NCI-H1105 (cell line): ENCODE data around the gene SPHK2.
"Not testable (repeated sequence)": the region's sequence is repeated elsewhere in the genome, so short reads cannot be mapped to it uniquely, and the experiment has no call there.

Experiments
- DNase-seq: peaks from one replicate; lab custom pipeline; 2025; lab: John Stamatoyannopoulos, UW

Gene SPHK2

DNA sequence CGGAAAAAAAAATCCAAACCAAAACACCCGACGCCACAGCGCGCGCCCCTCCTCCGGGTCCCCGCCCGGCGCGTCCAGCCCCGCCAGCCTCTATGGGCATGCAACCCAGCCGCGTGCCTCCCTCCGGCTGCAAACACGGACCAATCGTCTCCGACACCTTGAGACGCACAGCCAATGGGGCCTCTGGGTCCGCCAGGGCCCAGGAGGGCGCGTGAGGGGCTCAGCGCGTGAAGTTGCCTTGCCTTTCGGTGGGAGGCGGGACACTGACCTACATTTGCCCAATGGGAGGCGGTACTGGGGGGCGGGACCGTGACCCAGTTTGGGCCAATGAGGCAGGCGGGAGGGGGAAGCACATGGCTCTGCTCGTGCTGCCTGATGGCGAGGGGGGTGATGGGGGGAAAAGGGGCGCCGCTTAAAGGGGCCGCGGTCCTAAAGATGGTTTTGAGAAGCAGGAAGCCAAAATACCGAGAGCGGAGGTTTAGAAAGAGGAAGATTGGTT lies 18.2 kb downstream of the SPHK2 start:
- DNase-seq, result peak; percentile 98

- peak; percentile 73 for DNase-seq
Observed at GRCh38 chr19:48637948-48638830, 18.9 kb downstream of the SPHK2 start.

- DNase-seq, result no peak
Observed at GRCh38 chr19:48638831-48639381, 19.6 kb downstream of the SPHK2 start.

GRCh38 chr19:48639483-48640375 lies 20.4 kb downstream of the SPHK2 start:
- no peak for DNase-seq

DNA sequence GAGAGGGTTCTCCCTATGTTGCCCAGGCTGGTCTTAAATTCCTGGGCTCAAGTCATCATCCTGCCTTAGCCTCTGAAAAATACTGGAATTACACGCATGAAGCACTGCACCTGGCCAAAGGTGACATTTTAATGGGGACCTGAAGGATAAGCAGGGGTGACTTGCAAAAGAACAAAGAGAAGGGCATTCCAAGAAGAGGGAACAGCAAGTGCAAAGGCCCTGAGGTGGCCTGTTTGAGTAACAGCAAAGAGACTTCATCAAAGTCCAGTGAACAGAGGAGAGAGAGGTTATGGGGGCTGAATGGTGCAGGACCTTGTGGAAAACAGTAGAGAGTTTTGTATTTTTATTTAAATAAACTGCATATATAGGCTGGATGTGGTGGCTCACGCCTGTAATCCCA lies 22.5 kb downstream of the SPHK2 start:
- no peak for DNase-seq

DNA sequence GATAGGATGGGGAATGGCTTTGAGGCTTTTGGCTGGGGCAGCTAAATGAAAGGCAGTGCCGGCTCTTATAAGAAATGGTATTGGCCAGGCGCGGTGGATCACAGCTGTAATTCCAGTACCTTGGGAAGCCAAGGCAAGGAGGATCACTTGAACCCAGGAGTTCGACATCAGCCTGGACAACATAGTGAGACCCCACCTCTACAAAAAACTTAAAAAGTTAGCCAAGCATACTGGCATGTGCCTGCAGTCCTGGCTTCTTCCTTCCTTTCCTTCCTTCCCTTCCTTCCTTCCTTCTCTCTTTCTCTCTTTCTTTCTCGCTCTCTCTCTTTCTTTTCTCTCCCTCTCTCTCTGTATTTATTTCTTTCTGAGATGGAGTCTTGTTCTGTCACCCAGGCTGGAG lies 23.6 kb downstream of the SPHK2 start:
- DNase-seq, result no peak

- no peak for DNase-seq
Observed at GRCh38 chr19:48644355-48644754, 25.0 kb downstream of the SPHK2 start.

GRCh38 chr19:48644839-48645619 lies 25.7 kb downstream of the SPHK2 start:
- DNase-seq, result peak; percentile 58

- no peak for DNase-seq
Observed at GRCh38 chr19:48645620-48646000, 26.3 kb downstream of the SPHK2 start.

GRCh38 chr19:48646001-48646721 lies 26.9 kb downstream of the SPHK2 start, which contains the start of gene CA11:
Gene CA11 (minus strand): TSS chr19:48646187. CDS start chr19:48645632, 555 bp downstream.
- peak; percentile 93 for DNase-seq

GRCh38 chr19:48646722-48647216 lies 27.5 kb downstream of the SPHK2 start:
- DNase-seq, result no peak

GRCh38 chr19:48648134-48648533 lies 28.8 kb downstream of the SPHK2 start:
- DNase-seq, result no peak

- no peak for DNase-seq
Observed at GRCh38 chr19:48650974-48651682, 31.8 kb downstream of the SPHK2 start.

- no peak for DNase-seq
Observed at GRCh38 chr19:48651683-48652048, 32.4 kb downstream of the SPHK2 start.

DNA sequence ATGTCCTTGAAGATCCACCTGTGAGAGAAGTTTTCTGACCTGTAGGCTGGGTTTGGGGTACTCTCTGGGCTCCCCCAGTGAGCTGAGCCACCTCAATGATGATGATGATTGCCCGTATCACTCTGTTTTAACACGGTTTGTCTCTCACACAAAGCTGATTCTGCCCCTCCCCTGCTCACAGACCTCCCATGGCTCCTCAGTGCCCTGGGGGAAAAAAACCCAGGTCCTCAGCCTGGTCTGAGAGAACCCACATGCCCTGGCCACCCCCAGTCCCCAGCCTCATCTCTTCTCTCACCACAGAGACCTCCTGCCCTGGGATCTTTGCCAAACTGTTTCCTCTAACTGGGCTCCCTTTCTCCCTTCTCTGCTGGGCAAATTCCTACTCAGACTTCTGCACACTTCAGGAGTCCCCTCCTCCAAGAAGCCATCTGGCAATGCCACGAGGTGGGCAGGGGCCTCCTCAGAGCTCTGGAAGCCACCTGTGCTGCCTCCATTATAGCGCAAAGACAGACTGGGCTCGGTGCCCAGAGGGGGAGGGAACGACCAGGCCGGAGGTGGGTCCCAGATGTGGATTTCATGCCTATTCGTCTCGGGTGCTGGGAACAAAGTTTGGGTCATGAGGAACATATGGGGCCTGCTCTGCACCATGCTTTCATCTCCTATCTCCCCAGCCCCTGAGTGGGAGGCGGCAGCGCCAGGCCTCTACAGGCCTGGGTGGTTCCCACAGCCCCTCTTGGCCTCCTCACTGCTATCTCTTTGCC lies 35.2 kb downstream of the SPHK2 start:
- DNase-seq, result peak; percentile 11

- no peak for DNase-seq
Observed at GRCh38 chr19:48656840-48657474, 37.7 kb downstream of the SPHK2 start.

GRCh38 chr19:48657828-48658227 lies 38.5 kb downstream of the SPHK2 start:
- not testable (repeated sequence) for DNase-seq

GRCh38 chr19:48658483-48658882 lies 39.2 kb downstream of the SPHK2 start:
- no peak for DNase-seq

GRCh38 chr19:48659768-48660167 lies 40.5 kb downstream of the SPHK2 start:
- no peak for DNase-seq
